Astrocyte (in vitro differentiated cells and primary cell): ENCODE measurements around the gene HSPG2.

Source experiments
- EZH2 ChIP-seq: IDR thresholded peaks from 2 replicates; pipeline ENCODE4 v1.6.1; 2012; ENCODE audit warnings: mild to moderate bottlenecking, low read length, inconsistent platforms; ENCODE audit not compliant: insufficient read depth
- TF ChIP-seq, protein P1 (sequence below): IDR thresholded peaks from 2 replicates; pipeline ENCODE4 v1.5.1; 2011; ENCODE audit warnings: low read depth, mild to moderate bottlenecking, inconsistent platforms, low read length, moderate library complexity; ENCODE audit not compliant: insufficient read depth

DNA sequence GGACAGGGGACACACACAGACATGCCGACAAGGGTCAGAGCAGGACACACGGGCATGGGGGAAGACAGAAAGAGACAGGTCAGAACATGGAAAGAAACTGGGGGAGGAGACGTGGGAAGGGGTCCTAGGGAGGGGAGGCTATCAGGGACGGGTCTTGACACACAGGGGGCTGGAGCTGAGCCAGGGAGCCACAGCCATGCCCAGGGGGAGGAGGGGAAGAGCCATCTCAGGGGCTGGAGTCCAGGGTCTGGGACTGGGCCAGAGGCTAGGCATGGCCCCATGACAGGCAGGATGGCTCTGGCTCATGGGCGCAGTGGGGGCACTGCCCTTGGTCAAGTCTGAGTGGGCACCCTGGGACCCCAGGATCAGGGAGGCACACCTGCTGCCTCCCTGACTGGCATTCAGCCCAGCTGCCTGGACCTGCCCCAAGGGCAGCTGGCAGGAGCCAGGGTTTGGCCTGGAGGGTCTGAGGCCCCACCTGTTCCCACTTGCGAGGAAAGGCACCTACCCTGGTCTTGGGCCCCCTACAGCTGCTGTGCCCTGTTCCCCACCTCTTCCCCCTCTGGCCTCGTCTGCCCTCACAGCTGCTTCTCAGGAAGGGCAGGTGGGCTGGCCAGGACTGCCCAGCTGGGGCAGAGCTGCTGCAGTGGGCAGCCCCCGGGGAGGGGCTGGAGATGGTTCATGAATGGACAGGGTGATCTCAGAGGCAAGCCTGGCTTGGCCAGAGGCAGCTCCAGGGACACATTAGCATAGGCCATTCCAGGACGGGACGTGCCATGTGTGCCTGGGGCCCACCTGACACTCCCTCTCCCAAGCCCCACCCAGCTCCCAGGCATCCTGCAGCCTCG is 42.9 kb downstream of the HSPG2 start:
- TF ChIP-seq, protein P1, sequence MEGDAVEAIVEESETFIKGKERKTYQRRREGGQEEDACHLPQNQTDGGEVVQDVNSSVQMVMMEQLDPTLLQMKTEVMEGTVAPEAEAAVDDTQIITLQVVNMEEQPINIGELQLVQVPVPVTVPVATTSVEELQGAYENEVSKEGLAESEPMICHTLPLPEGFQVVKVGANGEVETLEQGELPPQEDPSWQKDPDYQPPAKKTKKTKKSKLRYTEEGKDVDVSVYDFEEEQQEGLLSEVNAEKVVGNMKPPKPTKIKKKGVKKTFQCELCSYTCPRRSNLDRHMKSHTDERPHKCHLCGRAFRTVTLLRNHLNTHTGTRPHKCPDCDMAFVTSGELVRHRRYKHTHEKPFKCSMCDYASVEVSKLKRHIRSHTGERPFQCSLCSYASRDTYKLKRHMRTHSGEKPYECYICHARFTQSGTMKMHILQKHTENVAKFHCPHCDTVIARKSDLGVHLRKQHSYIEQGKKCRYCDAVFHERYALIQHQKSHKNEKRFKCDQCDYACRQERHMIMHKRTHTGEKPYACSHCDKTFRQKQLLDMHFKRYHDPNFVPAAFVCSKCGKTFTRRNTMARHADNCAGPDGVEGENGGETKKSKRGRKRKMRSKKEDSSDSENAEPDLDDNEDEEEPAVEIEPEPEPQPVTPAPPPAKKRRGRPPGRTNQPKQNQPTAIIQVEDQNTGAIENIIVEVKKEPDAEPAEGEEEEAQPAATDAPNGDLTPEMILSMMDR, result no peak
- TF ChIP-seq EZH2, result no peak
